Renal cortical epithelial cell (primary cell): ENCODE data around the gene NRTN. TPM values are rescaled to one million over a fixed set of nuclear protein-coding genes. Genes with fewer than 3 reads are reported as not detected.
A peak's percentile ranks its signal among the peaks of the same experiment; 100 is the strongest.

ENCODE experiments used
- DNase-seq: peaks from one replicate; pipeline ENCODE4 v3.0.0-alpha.2; 2011; ENCODE audit warnings: low read depth
- total RNA-seq: library from RNA; depleted of rRNA; stranded (reverse); fragments of >200 nt; gene quantifications from 2 replicates; pipeline ENCODE4 v1.2.3, GENCODE V29; 2014

NRTN gene
- total RNA-seq, 1 donor from 2014 or later: 0.20 TPM

GRCh38 chr19:5789886-5790558 lies 14.8 kb upstream of the NRTN start:
- DNase-seq: no peak

- peak; percentile 95 for DNase-seq
Measured at GRCh38 chr19:5790559-5791520, 14.0 kb upstream of the NRTN start, which contains the start of gene DUS3L. DUS3L (minus strand) TSS chr19:5791163; CDS start chr19:5791141, 22 bp downstream.

- no peak for DNase-seq
Measured at GRCh38 chr19:5792224-5792623, 12.6 kb upstream of the NRTN start.

GRCh38 chr19:5793188-5793587 lies 11.7 kb upstream of the NRTN start:
- DNase-seq: no peak

GRCh38 chr19:5795382-5795919 lies 9.4 kb upstream of the NRTN start:
- no peak for DNase-seq

GRCh38 chr19:5798244-5798643 lies 6.6 kb upstream of the NRTN start:
- DNase-seq: no peak

GRCh38 chr19:5799247-5800241 lies 5.3 kb upstream of the NRTN start:
- DNase-seq: no peak

- DNase-seq: no peak
Measured at GRCh38 chr19:5800361-5801270, 4.3 kb upstream of the NRTN start.

GRCh38 chr19:5801796-5802619 lies 2.9 kb upstream of the NRTN start:
- no peak for DNase-seq

GRCh38 chr19:5803441-5803751 lies 1.5 kb upstream of the NRTN start:
- no peak for DNase-seq

- peak; percentile 55 for DNase-seq
Measured at GRCh38 chr19:5803752-5804515, 933 bp upstream of the NRTN start.

GRCh38 chr19:5805462-5806132 lies 730 bp downstream of the NRTN start:
- no peak for DNase-seq

GRCh38 chr19:5806133-5806489 lies 1.2 kb downstream of the NRTN start:
- DNase-seq: no peak

- no peak for DNase-seq
Measured at GRCh38 chr19:5806905-5807304, 2.0 kb downstream of the NRTN start.

- DNase-seq: no peak
Measured at GRCh38 chr19:5808120-5808816, 3.4 kb downstream of the NRTN start.

- DNase-seq: no peak
Measured at GRCh38 chr19:5809053-5809452, 4.2 kb downstream of the NRTN start.

- no peak for DNase-seq
Measured at GRCh38 chr19:5809469-5809868, 4.6 kb downstream of the NRTN start.

GRCh38 chr19:5811117-5811516 lies 6.2 kb downstream of the NRTN start:
- DNase-seq: no peak
